Raji (cell line): ENCODE results near the gene ADARB2.

Experiments
- POLR2A ChIP-seq: IDR thresholded peaks from 2 replicates; pipeline ENCODE4 v1.6.1; 2011; ENCODE audit warnings: low read depth, low read length, control low read depth; ENCODE audit not compliant: insufficient read depth

The ADARB2 gene

GRCh38 chr10:1183033-1183396, 554.3 kb downstream of the ADARB2 start:
- no peak for TF ChIP-seq POLR2A

GRCh38 chr10:1182280-1183032, 554.9 kb downstream of the ADARB2 start:
- TF ChIP-seq POLR2A, result no peak

- TF ChIP-seq POLR2A, result no peak
Measured at GRCh38 chr10:1180836-1181235, 556.5 kb downstream of the ADARB2 start.

- no peak for TF ChIP-seq POLR2A
Measured at GRCh38 chr10:1180071-1180730, 557.1 kb downstream of the ADARB2 start.

GRCh38 chr10:1179346-1180070, 557.8 kb downstream of the ADARB2 start:
- no peak for TF ChIP-seq POLR2A

GRCh38 chr10:1178506-1178905, 558.8 kb downstream of the ADARB2 start:
- no peak for TF ChIP-seq POLR2A

GRCh38 chr10:1177936-1178335, 559.4 kb downstream of the ADARB2 start:
- TF ChIP-seq POLR2A, result no peak

GRCh38 chr10:1175956-1176565, 561.3 kb downstream of the ADARB2 start:
- TF ChIP-seq POLR2A, result no peak

- TF ChIP-seq POLR2A, result no peak
Measured at GRCh38 chr10:1174022-1174421, 563.3 kb downstream of the ADARB2 start.

- TF ChIP-seq POLR2A, result no peak
Measured at GRCh38 chr10:1173091-1173490, 564.2 kb downstream of the ADARB2 start.

GRCh38 chr10:1172256-1172984, 564.9 kb downstream of the ADARB2 start:
- TF ChIP-seq POLR2A, result no peak

GRCh38 chr10:1171586-1171985, 565.7 kb downstream of the ADARB2 start:
- no peak for TF ChIP-seq POLR2A

- no peak for TF ChIP-seq POLR2A
Measured at GRCh38 chr10:1171182-1171581, 566.1 kb downstream of the ADARB2 start.

GRCh38 chr10:1170867-1171180, 566.5 kb downstream of the ADARB2 start:
- no peak for TF ChIP-seq POLR2A
